Measurements from ENCODE around the gene PTPRM. TPM values are rescaled to one million over a fixed set of nuclear protein-coding genes. Genes with fewer than 3 reads are reported as not detected.

The PTPRM gene
- total and polyA plus RNA-seq, 2 experiments from 2014 or later = 1.6 to 5.3 TPM

- Mint-ChIP-seq H3K4me3 (no peak overlapping the region), H3K27ac (no peak overlapping the region), H3K4me1 (no peaks in the 10 kb centered on the region), H3K9me3 (no peaks in the 10 kb centered on the region), H3K36me3 (ENCODE audit: low read depth) (no peaks in the 10 kb centered on the region), H3K27me3 (ENCODE audit: insufficient read depth, low read depth, poor library complexity) (peaks cover 3% of the 10 kb centered on the region)
- Histone ChIP-seq H4K20me1 (replicated peaks; ENCODE audit: insufficient read depth) (no peaks in the 10 kb centered on the region), H3K4me2 (no peak overlapping the region), H2AFZ (no peak overlapping the region), H3K4me3 (no peak overlapping the region), H3K9me2 (ENCODE audit: insufficient read depth) (peaks cover 12% of the 10 kb centered on the region), H3K36me3 (ENCODE audit: insufficient read depth) (no peaks in the 10 kb centered on the region), H3K79me2 (replicated peaks; ENCODE audit: insufficient read depth) (no peaks in the 10 kb centered on the region), H3K4me1 (ENCODE audit: insufficient read depth) (no peaks in the 10 kb centered on the region), H3F3A (replicated peaks; ENCODE audit: low read depth) (no peaks in the 10 kb centered on the region), H3K27ac (ENCODE audit: low read depth) (no peak overlapping the region), H3K27me3 (ENCODE audit: insufficient read depth) (no peaks in the 10 kb centered on the region)
- DNase-seq (ENCODE audit: low spot score) = no peak
- no peak for ATAC-seq
- no peak for TF ChIP-seq CREB1 (CRISPR knock-in tag; IDR thresholded peaks at IDR 0.05; ENCODE audit: low read depth)
- TF ChIP-seq JUNB (IDR thresholded peaks at IDR 0.05; ENCODE audit: unreplicated experiment) = no peak
- no peak for TF ChIP-seq REST (IDR thresholded peaks at IDR 0.05; ENCODE audit: unreplicated experiment)
- TF ChIP-seq NANOG (IDR thresholded peaks at IDR 0.05; ENCODE audit: borderline replicate concordance) = no peak
- TF ChIP-seq ZNF462 (CRISPR knock-in tag; IDR thresholded peaks at IDR 0.05) = no peak
- no peak for TF ChIP-seq STAT1 (IDR thresholded peaks at IDR 0.05; ENCODE audit: unreplicated experiment)
- TF ChIP-seq ZNF114 (CRISPR knock-in tag; IDR thresholded peaks at IDR 0.05) = no peak
- TF ChIP-seq EZH2phosphoT487 (IDR thresholded peaks at IDR 0.05; ENCODE audit: unreplicated experiment) = no peak
- TF ChIP-seq POLR2AphosphoS5 (IDR thresholded peaks at IDR 0.05; ENCODE audit: low read depth) = no peak
- no peak for TF ChIP-seq ZNF331 (CRISPR knock-in tag; IDR thresholded peaks at IDR 0.05; ENCODE audit: low read depth)
- no peak for TF ChIP-seq ETS1 (IDR thresholded peaks at IDR 0.05)
- no peak for TF ChIP-seq EZH2 (IDR thresholded peaks at IDR 0.05; ENCODE audit: low read depth, unreplicated experiment)
- no peak for TF ChIP-seq CTCF (conservative IDR thresholded peaks at IDR 0.05; ENCODE audit: low read depth in 2 of 2)
These were observed 124.1 kb downstream of the PTPRM start for GRCh38 chr18:7691206-7691605.
